ENCODE results near the gene ATF6B.
"Not testable (repeated sequence)": the region's sequence is repeated elsewhere in the genome, so short reads cannot be mapped to it uniquely, and the experiment has no call there.

Gene ATF6B

DNA sequence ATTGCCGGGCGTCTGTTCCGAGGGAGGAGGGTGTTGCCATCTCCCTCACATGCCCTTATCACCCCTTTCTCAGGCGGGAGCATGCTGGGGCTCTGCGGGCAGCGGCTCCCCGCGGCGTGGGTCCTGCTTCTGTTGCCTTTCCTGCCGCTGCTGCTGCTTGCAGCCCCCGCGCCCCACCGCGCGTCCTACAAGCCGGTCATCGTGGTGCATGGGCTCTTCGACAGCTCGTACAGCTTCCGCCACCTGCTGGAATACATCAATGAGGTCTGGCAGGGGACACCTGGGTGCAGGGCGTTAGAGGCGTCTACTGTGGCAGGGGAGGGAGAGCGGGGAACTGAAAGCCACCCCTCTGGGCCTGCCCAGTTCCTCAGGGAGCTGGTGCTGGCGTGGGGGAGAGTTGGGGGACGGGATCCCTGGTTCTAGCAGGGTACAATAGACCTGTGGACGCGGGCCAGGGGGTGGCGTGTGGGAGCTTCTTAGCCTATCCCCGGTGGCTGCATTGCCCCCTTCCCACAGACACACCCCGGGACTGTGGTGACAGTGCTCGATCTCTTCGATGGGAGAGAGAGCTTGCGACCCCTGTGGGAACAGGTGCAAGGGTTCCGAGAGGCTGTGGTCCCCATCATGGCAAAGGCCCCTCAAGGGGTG is 26.6 kb upstream of the ATF6B start:
- DNase-seq (ENCODE audit: low spot score), result peak; percentile 66

DNA sequence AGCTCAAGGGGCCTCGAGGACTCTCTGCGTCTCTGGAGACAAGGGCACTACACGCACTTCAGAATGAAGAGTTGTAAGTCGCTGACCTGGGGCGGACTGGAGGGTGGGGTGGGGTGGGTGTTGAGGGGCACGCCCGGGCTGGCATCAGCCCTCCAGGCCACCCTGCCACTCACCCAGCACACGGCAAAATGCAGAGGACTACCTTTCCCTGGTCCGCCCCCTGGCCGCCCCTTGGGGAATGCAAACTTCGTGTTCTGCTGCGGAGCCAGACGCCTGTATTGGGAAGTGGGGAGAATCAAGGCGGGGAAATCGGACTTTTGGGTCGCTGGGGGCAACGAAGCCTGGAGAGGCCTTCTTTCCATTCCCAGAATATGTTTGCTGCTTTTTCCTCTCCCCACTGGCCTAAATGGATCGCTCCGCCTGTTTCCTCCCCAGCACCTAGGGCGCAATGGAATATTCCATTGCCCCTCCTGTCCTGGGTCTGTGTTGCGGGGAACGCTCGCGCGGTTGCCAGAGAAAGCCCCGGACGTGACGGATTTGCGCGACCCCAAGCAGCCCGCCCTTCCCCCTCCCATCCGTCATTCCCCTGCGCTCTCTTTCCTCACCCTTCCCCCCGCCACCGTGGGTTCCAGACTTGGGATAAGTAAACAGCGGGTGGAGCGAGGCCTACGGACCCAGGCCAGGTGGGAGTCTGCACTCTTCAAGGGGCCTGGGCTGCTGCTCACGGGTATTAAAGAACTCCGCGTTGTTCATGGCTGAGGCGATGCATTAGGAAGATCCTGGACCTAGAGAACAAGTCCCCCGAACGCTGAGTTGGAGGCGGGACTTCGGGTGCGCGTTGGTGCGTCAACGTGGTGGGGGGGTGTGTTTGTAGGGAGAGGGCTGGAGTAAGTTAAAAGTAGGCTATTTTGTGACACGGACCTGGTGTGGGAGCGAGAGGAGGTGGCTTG is 25.8 kb upstream of the ATF6B start, which contains the start of gene PPT2:
PPT2 (plus strand) TSS at position 578 of the 950 bp plus-strand sequence. CDS start 454 bp downstream, outside the sequence.
- peak; percentile 87 for DNase-seq (ENCODE audit: low spot score)

DNA sequence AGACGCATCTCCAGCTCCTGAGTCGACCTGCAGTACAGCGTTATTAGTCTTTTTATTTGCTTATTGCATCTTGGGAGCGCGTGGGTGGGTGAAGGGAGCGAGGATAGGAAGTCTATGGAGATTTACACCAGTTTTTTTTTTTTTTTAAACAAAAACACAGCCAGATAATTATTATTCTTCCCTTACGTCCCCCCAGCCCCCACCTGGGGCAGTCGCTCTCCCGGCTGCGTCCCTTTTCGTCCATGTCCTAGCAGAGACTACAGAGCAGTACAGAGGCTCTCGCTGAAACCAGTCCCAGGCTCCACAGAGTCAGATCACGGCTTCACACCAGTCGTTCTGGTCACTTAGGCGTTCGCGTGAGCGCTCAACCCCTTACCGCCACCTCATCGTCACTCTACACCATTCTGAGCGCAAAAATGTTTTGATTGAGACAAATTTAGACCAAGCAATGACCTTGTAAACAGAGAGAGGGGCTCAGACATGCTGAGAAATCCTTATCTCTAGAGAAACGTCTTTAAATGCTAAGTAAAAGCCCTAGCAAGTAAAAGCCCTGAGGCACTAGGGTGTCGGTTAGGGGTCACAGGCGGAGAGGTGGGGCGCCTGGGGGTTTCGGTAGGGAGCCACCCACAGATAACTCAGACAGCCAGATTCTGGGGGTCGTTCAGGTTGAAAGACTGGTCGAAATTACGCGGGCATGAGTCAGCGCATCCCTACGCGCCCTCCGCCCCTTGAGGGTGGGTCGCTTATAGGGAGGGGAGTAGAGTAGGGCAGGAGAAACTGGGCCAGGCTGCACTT is 24.9 kb upstream of the ATF6B start:
- peak; percentile 50 for DNase-seq (ENCODE audit: low spot score)

DNA sequence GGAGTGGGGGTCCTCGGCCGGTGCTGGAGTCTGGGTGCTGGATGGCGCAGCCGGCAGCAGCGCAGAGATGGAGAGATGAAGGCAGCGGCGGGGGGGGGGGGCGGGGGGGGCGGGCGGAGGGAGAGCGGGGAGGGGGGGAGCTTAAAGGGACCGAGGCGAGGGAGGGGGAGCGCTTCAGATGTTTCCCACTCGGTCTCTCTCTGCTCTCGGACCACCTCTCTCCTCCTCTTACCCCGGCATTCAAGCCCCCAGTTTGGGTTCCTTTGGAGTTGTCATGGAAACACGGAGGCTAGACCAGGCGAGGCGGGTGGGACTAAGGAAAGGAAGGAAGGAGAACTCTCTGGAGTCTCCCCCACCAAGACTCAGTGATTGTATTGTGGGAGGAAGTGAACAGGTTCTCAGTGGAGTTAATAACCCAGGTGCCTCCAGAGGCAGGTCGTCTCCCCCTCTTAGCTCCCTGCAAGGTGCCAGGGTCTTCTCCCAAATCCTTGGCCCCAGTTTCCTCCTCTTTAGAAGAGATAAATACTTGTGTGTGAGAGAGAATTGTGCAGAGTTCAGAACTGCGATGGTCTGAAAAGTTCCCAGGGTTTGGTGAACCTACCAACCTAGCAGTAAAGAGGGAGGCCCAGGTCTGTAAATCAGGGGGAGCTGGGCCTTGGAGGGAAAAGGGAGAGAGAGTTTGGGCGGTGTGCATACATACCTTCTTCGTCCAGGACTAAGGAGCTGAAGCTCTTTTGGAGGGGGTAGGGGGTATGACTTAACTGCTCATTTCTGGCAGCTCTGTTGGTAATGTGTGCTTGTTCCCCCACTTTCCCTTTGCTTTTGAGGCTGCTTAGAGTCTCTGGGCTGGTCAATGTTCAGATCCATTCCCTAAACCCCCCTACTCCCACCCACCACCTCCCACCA is 24.1 kb upstream of the ATF6B start, which contains the start of gene PRRT1:
PRRT1 (minus strand) TSS at position 77 of the 906 bp plus-strand sequence. CDS start 112 bp downstream, outside the sequence.
- no peak for DNase-seq (ENCODE audit: low spot score)

DNA sequence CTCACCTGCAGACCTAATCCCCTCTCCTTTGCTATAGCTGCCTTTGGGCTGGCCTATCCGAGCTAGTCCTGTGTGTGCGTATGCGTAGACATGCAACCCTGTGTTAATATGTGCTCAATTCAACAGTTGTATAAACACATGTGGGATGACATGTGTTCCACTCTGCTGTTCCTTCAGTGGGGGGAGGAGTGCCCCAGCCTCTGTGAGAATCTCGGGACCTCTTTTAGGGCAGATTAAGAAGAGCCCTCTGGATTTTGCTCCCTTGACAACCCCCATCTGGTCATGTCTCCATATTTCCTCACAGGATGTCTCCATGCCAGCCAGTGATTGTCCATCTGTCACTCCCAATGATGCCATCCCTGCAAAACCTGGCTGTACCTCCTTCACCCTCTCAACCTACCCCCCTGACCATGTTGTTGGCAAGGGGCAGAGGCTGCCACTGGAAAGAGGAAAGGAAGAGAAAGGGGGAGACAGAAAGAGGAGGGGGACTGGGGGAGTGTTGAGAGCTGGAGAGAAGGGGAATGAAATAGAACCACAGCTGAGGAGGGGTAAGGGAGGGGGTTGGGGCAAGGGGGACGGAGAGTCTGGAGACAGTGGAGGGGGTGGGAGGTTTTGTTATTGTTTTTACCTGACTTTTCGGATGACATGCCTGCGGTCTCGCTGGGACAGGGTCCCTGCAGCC is 23.3 kb upstream of the ATF6B start:
- no peak for DNase-seq (ENCODE audit: low spot score)

DNA sequence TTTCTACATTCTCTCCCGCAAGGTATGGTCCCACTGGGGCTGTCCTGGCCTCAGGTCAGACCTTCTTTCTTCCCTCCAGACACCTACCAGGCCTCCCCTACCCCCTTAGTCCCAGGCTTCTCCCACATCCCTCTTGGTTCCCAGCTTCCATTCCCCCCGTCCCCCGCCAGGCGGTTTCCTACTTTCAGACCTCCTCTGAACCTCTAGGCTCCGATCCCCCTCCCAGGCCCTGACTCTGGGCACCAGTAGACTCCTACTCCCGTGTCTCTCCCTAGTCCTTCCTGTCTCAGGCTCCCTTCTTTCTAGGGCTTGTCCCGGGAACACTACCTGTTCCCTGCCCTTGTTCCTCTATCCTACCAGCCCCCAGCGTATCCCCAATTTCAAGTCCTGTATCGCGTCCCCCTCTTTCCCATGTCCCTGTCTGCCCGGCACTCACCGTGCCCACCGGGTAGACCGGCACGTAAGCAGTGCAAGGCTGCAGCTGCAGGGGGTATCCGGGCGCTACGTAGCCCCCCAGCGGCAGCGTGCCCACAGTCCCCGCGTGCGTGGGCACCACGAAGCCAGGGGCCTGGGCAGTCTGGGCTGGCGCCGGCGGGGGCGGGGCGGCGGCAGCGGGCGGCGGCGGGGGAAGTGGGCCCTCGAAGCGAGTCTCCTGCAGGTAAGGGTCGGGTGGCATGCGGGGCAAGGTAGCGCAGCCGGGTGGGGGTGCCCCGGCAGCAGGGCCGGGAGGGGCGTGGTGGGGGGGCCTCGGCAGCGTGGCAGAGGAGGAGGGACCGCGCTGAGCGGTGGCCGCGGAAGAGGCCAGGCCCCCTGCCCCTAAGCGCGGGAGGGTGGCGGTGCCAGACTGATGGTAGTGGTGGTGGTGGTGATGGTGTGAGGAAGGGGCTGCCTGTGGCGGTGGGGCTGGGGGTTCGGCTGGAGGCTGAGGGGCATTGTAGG is 22.2 kb upstream of the ATF6B start:
- no peak for DNase-seq (ENCODE audit: low spot score)

DNA sequence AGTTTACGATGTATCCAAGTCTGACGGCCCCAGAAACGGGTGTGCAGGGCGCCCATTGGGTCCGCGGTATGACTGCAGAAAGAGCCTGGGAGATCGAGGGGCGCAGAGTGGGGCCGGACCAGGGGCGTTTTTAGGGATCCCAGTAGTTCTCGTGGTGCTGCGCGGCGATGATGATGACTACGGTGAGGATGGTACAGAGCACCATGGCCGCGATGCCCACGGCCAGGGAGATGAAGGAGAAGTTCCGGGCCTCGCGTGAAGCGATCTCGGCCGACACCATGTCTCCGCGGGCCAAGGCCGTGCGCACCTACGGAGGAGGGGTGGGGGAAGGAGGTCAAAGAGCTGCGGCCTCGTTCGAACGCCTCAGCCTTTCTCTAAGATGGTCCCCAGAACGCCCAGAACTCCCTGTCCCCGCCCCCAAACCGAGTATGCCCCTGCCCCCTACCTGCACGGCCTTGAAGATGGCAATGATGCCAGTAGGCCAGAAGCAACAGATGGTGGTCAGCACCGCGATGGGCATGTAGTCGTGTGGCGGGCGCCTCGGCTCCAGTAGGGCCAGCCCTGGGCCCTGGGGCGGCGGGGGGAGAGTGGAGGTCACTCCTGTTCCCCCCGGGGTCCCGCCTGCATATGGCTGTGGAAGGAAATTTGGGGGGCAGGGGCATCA is 21.2 kb upstream of the ATF6B start:
- no peak for DNase-seq (ENCODE audit: low spot score)

DNA sequence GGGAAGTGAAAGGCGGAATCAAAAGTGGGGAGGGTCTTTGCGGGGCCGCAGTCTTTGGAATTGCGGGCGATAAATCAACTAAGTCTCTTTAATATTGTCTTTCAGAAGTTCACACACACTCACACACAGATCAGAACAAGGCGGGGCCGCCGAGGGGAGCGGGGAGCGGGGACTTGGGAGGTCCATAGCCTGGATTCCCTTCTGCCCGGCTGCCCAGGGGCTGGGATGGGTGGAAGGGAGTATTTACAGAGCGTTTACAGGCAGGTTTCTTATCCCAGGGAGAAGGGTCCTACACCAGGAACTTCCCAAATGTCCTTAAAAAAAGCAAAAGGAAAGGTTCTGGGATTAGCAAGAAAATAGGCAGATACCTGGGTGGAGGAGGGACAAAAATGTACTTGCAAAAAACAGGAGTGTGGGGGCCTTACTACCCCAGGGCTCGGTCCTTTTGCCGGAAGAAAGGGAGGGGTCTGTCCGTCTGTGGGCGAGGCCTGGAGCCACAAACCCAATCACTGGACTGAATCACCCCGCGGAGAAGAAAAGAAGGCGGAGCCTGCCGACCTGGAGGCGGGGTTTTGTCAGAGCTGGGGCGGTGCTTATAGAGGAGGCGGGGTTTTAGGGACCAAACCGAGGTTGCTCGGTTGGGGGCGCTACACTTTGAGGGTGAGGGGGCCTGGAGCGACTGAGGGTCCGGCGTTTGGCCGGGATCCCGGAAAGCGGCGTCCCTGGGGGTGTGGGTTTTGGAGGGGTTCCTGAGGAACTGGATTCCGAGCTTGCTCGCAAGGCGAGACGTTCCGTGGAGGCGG is 20.4 kb upstream of the ATF6B start:
- no peak for DNase-seq (ENCODE audit: low spot score)

DNA sequence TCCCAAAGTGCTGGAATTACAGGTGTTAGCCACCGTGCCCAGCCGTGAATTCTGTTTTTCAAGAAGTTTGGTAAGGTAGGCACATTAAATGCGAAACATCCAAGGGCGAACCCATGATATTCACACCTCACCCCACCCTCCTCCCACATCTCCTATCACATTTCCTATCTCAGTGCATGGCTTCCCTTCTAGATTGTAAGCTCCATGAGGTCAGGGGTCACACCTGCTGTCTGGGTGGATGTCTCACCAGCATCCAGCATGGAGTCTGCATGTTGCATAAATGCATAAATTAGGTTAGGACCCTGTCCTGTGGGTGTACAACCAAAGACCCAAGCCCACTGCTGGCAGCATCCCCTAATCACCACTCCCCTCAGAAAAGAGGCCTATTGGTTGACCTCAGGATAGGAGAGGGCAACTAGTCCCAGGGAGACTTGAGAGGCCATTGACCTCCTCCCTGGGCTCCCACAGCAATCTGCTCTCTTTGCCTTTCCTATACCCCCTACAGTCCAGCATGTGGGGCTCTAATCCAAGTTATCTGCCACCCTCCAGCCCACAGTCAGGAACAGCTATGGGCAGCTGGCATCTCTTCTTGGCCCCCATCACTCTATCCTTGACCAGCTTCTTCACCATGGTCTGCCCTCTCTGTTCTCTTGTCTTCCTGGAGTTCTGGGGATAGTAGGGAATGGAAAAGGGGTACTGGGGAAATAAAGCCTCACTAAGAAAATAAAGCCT is 19.5 kb upstream of the ATF6B start:
- no peak for DNase-seq (ENCODE audit: low spot score)

DNA sequence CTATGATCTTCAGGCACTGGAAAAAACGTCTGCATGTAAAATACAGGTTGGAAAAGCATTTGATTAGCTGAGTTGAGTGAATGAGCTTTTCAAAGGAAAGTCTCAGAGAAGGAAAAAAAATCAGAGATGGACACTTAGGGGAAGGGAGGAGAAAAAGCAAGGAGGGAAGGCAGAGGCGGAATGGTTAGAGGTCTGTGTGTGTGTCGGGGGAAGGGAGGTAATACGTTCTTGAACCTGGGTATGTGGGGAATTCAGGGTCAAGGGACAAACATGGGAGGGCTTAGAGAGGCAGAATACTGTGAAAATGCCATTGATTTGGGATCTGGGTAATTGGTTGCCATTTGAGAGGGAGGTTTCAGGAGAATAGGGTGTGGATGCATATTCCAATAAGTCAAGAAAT is 18.6 kb upstream of the ATF6B start:
- DNase-seq (ENCODE audit: low spot score), result no peak

DNA sequence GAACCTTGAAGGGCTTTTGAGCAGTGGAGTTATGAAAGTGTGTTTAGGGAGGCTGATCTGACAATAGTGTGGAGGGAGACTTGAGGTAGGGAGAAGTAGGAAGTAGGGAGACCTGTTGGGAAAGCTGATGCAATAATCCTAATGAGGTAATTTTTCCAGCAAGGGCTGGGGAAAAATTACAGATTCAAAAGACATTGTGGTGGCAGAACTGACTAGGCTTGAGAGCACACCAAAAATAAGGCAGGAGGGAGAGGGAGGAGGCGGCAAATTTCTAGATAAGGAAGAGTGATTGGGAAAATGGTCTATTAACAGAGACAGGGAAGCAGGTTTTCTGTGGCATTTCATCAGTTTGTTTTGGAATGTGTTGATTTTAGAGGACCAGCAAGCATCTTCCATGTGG is 18.2 kb upstream of the ATF6B start:
- no peak for DNase-seq (ENCODE audit: low spot score)

DNA sequence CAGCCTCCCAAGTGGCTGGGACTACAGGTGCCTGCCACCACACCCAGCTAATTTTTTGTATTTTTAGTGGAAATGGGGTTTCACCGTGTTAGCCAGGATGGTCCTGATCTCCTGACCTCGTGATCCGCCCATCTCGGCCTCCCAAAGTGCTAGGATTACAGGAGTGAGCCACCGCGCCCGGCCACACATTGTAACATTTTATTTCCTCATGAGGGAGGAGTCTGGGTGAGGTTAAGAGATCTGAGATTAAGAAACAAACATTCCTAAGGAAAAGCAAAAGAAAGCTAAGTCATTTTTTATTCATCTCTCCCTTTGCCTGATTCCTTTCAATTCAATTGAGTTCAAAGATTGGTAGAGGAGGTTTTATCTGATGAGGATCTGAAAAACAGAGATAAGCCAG is 16.2 kb upstream of the ATF6B start:
- not testable (repeated sequence) for DNase-seq (ENCODE audit: low spot score)

DNA sequence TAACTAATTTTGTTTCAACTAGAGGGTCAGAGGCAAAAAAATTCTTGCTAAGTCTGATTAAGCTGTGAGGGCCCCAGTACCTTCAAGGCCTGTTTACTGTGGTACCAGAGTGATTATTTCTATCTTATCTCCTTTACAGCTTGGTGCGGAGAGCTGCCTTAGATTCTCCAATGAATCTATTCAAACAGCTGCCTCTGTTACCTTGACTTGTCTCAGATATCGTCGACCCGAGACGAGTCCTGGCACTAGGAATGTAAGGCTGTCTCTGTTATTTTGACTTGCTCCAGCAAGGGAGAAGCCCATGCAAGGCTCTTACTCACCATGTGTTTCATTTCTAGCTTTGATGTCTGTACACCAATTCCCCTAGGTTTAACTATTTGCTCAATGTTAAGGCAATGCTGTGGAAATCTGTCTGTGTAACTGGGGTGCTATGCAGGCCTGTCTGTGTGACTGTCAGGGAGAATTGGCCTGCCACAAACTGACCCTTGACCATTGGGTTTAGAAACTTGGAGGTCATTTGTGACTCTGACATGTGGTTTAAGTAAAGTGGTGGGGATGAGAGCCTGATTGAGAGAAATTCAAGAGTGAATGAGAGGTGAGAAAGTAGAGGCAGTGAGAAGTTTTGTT is 12.5 kb upstream of the ATF6B start:
- no peak for DNase-seq (ENCODE audit: low spot score)

DNA sequence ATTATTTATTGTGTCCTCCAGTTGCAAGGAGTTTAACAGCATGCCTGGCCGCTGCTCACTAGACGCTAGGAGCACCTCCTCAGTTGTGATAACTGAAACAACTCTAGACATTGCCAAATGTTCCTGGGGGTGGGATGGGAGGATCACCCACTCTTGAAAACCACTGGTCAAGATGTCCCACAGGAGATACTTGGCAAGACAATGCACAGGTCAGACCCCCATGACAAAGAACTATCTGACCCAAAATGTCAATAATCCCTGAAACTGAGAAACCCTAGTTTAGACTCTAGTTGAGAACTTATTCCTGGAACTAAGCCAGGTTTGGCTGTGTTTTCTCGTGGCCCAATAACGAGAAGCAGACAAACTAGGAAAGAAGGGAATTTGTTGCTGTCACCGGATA is 11.5 kb upstream of the ATF6B start:
- DNase-seq (ENCODE audit: low spot score), result no peak

DNA sequence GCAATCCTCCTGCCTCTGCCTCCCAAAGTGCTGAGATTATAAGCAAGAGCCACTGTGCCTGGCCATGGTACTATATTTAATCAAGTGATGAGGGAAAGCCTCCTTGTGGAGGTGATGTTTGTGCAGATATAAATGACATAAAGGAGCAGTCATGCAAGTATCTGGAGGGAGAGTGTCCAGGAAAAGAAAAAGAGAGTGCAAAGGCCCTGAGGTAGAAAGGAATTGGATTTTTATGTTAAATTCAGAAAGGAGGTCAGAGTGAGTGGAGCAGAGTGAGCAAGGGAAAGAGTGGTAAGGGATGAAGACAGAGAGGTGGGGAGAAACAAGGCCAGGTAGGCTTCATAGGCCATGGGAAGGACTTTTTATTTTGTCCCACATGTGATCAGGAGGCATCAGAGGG is 9.4 kb upstream of the ATF6B start:
- no peak for DNase-seq (ENCODE audit: low spot score)

DNA sequence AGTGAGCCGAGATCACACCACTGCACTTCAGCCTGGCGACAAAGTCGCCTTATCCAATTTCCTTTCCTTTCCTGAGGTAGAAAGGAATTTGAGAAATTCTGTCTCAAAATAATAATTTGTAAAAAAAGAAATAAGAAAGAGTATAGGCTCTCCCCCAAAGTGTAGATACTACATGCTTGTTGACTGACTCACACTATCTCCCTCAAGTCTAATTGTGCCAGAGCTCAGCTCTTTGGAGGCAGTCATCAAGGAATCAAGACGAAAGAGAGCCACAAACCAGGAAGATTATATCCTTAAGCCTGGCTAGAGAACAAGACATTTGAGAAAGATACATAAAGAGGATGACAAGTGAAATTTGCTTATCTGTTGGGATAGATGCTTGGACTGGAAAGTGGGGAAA is 5.7 kb upstream of the ATF6B start:
- no peak for DNase-seq (ENCODE audit: low spot score)

DNA sequence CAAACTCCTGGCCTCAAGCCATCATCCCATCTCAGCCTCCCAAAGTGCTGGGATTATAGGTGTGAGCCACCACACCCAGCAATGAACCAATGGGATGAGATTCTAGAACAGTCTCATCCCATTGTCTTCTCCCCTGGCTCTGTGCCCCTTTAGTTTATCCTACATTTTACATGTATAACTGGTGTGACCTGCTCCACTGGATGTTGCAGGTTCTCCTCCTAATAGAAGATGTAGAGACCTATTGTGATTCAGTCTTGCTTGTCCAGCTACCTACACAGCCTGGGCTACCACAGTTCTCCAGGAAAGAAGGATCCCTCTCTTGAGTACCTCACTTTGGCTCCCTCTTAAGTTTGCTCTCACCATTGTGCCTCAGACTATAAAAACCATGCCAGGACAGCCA is 4.1 kb upstream of the ATF6B start:
- no peak for DNase-seq (ENCODE audit: low spot score)

Measured in pons (tissue), 1 donor.